Islet precursor cell (in vitro differentiated cells): ENCODE measurements around the gene TPO.
"Not testable (repeated sequence)": the region's sequence is repeated elsewhere in the genome, so short reads cannot be mapped to it uniquely, and the experiment has no call there.

Source experiments
- DNase-seq: peaks from one replicate; pipeline ENCODE4 v3.0.0-alpha.2; 2018

The TPO gene

GRCh38 chr2:1413156-1413710 is at the start of gene TPO:
Gene TPO (plus strand): TSS chr2:1413463. CDS start chr2:1414409, 946 bp downstream.
- DNase-seq: no peak

- no peak for DNase-seq
Observed at GRCh38 chr2:1366546-1367134, 46.6 kb upstream of the TPO start.

- DNase-seq: no peak
Observed at GRCh38 chr2:1367601-1368000, 45.7 kb upstream of the TPO start.

- DNase-seq: no peak
Observed at GRCh38 chr2:1369905-1370304, 43.4 kb upstream of the TPO start.

GRCh38 chr2:1370461-1370860 is 42.8 kb upstream of the TPO start:
- DNase-seq: no peak

- no peak for DNase-seq
Observed at GRCh38 chr2:1371082-1371481, 42.2 kb upstream of the TPO start.

GRCh38 chr2:1373830-1374229 is 39.4 kb upstream of the TPO start:
- no peak for DNase-seq

- DNase-seq: no peak
Observed at GRCh38 chr2:1374287-1374686, 39.0 kb upstream of the TPO start.

GRCh38 chr2:1375794-1376193 is 37.5 kb upstream of the TPO start:
- DNase-seq: no peak

- DNase-seq: no peak
Observed at GRCh38 chr2:1377473-1377872, 35.8 kb upstream of the TPO start.

GRCh38 chr2:1378456-1379150 is 34.7 kb upstream of the TPO start:
- no peak for DNase-seq

- DNase-seq: no peak
Observed at GRCh38 chr2:1381644-1382043, 31.6 kb upstream of the TPO start.

GRCh38 chr2:1387954-1388725 is 25.1 kb upstream of the TPO start:
- DNase-seq: not testable (repeated sequence)

GRCh38 chr2:1390118-1390517 is 23.1 kb upstream of the TPO start:
- DNase-seq: not testable (repeated sequence)

- no peak for DNase-seq
Observed at GRCh38 chr2:1393321-1393720, 19.9 kb upstream of the TPO start.

GRCh38 chr2:1394709-1395408 is 18.4 kb upstream of the TPO start:
- DNase-seq: no peak

GRCh38 chr2:1397350-1397749 is 15.9 kb upstream of the TPO start:
- no peak for DNase-seq

GRCh38 chr2:1398191-1398590 is 15.1 kb upstream of the TPO start:
- no peak for DNase-seq

GRCh38 chr2:1400943-1401735 is 12.1 kb upstream of the TPO start:
- no peak for DNase-seq

GRCh38 chr2:1402064-1402463 is 11.2 kb upstream of the TPO start:
- no peak for DNase-seq

- DNase-seq: no peak
Observed at GRCh38 chr2:1403565-1403964, 9.7 kb upstream of the TPO start.

GRCh38 chr2:1405124-1405523 is 8.1 kb upstream of the TPO start:
- no peak for DNase-seq
